H1 (cell line): ENCODE data around the gene LOXL1. TPM values are rescaled to one million over a fixed set of nuclear protein-coding genes. Genes with fewer than 3 reads are reported as not detected.

Experiments
- EZH2 ChIP-seq: fragments of 200-600 bp; sonication (generic); IDR thresholded peaks from 2 replicates; pipeline ENCODE4 v1.7.1; 2012; ENCODE audit warnings: low read depth, mild to moderate bottlenecking, moderate library complexity, low read length, inconsistent platforms; ENCODE audit not compliant: severe bottlenecking
- RXRA ChIP-seq: IDR thresholded peaks from 2 replicates; pipeline ENCODE4 v1.6.1; 2011; ENCODE audit warnings: low read depth, mild to moderate bottlenecking, low read length, moderate library complexity; ENCODE audit not compliant: insufficient read depth
- polyA plus RNA-seq, 7 experiments: library from polyadenylated mRNA; depleted of rRNA in 3 of 7; stranded (reverse) in 5 of 7; unstranded in 2 of 7; fragments of >200 nt in 5 of 7; fragments of 200-250 nt in 2 of 7; gene quantifications; 1 replicate in 5 of 7; 2 replicates in 1 of 7; 4 replicates in 1 of 7; pipeline versions ENCODE4 v1.2.1 to v1.2.3, GENCODE V29; 2011 to 2013; ENCODE audit warnings: missing spikeins in 2 of 7, mixed read lengths in 2 of 7
- total RNA-seq: library from RNA; stranded (reverse); fragmentation: NEBNext Ultra II Directional; extraction: Animal tissue kit (Norgen Biotek cat#: 25700); gene quantifications from 2 replicates; pipeline ENCODE4 v1.2.1, GENCODE V29; 2021

Gene LOXL1
- total and polyA plus RNA-seq, 2 of the 8 experiments (the other 6 are each of a cell fraction or from before 2014, with no cell fraction given): 8.1 to 14.4 TPM

DNA sequence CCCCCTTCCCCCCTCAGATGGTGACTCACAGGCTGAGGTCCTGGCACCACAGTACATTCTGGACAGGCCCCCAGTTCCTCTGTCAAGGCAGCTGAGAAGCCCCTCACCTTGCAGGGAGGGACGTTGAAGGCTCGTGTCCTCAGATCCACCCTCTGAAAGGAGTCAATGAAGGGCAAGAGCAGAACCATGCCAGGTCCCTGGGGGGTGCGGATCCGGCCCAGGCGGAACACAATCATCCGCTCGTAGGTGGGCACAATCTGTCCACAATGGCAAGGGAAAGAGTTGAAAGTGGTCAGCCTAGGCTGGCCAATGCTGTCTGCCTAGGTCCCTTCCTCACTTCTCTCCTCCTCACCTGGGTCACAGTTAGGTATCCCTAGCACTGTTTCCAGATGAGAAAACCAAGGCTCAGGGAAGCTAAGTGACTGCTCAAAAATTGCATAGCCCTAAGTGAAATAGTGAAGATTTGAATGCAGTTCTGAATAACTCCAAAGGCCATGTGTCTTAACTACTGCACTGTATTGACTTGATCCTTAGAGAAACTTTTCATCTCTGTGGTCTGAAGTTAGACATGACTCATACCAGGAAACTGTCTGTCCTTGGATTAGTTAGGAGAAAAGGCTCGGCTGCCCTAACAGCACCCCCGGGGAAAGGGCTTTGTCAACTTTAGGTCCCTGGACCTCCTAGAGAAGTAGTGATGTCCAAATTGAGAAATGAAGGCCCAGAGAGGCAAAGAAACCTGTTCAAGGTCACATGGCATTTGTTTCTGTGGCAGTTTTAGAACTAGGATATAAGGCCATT, 62.9 kb downstream of the LOXL1 start (continued):
- TF ChIP-seq EZH2 (no peak), RXRA (no peak)
